Thyroid gland (tissue), 4 donors: ENCODE data around the gene KIAA0930.

Experiments used
- POLR2A ChIP-seq, 2 donors: fragments of 450-650 bp; IDR thresholded peaks; one replicate each; pipeline ENCODE4 v1.6.1; 2017; ENCODE audit warnings: antibody characterized with exemption in 2 of 2, mild to moderate bottlenecking in 2 of 2, moderate library complexity in 1 of 2
- TF ChIP-seq, protein P1 (sequence below), 6 experiments: fragments of 200-600 bp in 3 of 6; fragments of 450-650 bp in 3 of 6; sonication (generic) in 3 of 6; IDR thresholded peaks; one replicate each; pipeline ENCODE4 v1.5.1; 2016 to 2019; ENCODE audit warnings: antibody characterized with exemption in 6 of 6, mild to moderate bottlenecking in 2 of 6, inconsistent platforms in 1 of 6, moderate library complexity in 1 of 6

DNA sequence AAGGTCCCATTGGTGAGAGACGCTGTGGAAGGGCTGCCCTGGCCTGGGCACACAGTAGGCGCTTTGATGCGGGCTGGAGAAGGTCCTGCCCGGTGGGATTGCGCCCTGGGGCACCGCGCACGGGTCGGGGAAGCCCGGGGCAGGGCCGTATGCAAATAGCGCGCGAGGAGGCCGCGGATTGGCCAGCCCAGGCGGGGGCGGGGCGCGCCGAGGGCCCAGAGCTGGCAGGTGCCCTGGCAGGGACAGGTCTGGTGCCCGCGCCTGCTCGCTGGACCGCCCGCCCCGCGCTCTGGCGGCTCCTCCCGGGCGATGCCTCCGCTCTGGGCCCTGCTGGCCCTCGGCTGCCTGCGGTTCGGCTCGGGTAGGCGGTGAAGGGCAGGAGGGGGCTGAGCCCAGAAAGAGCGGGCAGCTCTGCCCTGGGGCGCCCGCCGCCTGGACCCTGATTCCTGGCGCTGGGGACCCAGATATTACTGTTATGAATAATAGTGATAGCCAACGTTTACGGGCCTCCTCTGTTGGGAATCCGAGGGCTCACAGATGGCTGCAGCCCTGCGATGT, 44.1 kb upstream of the KIAA0930 start, which contains the start of gene UPK3A:
- TF ChIP-seq, protein P1, sequence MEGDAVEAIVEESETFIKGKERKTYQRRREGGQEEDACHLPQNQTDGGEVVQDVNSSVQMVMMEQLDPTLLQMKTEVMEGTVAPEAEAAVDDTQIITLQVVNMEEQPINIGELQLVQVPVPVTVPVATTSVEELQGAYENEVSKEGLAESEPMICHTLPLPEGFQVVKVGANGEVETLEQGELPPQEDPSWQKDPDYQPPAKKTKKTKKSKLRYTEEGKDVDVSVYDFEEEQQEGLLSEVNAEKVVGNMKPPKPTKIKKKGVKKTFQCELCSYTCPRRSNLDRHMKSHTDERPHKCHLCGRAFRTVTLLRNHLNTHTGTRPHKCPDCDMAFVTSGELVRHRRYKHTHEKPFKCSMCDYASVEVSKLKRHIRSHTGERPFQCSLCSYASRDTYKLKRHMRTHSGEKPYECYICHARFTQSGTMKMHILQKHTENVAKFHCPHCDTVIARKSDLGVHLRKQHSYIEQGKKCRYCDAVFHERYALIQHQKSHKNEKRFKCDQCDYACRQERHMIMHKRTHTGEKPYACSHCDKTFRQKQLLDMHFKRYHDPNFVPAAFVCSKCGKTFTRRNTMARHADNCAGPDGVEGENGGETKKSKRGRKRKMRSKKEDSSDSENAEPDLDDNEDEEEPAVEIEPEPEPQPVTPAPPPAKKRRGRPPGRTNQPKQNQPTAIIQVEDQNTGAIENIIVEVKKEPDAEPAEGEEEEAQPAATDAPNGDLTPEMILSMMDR (IDR thresholded peaks at IDR 0.05): peak in 1 of 6 experiments; percentile 19
- peak; percentile 21 to 96 for TF ChIP-seq POLR2A (IDR thresholded peaks at IDR 0.05)
